SU-DHL-6 (cell line): ENCODE results near the gene HLA-DQB1.
"Not testable (repeated sequence)": the region's sequence is repeated elsewhere in the genome, so short reads cannot be mapped to it uniquely, and the experiment has no call there.

Experiments used
- H2AFZ ChIP-seq: fragments of 200-600 bp; sonication (generic); 2 replicates; pipeline ENCODE4 v1.6.1; 2014; ENCODE audit warnings: low read depth, mild to moderate bottlenecking, moderate library complexity, mixed read lengths, antibody characterized with exemption, low read length; ENCODE audit not compliant: severe bottlenecking
- H3F3A ChIP-seq: fragments of 200-600 bp; shearing (Covaris generic); 2 replicates; pipeline ENCODE4 v1.6.0; 2016; ENCODE audit warnings: antibody characterized with exemption, mild to moderate bottlenecking; ENCODE audit not compliant: insufficient read depth
- H3K27ac ChIP-seq: fragments of 200-600 bp; sonication (generic); 2 replicates; pipeline ENCODE4 v1.5.1; 2016; ENCODE audit warnings: low read depth, mild to moderate bottlenecking, low read length, moderate library complexity, mixed read lengths
- H3K27me3 ChIP-seq: fragments of 200-600 bp; sonication (generic), shearing (Covaris generic); 2 replicates; pipeline ENCODE4 v1.6.0; 2014; ENCODE audit warnings: mild to moderate bottlenecking, low read length
- H3K36me3 ChIP-seq: fragments of 200-600 bp; sonication (generic); 2 replicates; pipeline ENCODE4 v1.6.1; 2014; ENCODE audit warnings: mild to moderate bottlenecking, low read length, mixed read lengths
- H3K4me2 ChIP-seq: fragments of 300-600, 200-600 bp; shearing (Covaris generic), sonication (generic); 2 replicates; pipeline ENCODE4 v1.6.0; 2014; ENCODE audit warnings: low read length, low read depth, mild to moderate bottlenecking; ENCODE audit not compliant: poor library complexity, severe bottlenecking
- H3K4me3 ChIP-seq: fragments of 200-600 bp; sonication (generic); 2 replicates; pipeline ENCODE4 v1.5.1; 2014; ENCODE audit warnings: antibody characterized with exemption, low read length, mild to moderate bottlenecking, mixed read lengths; ENCODE audit not compliant: insufficient read depth, poor library complexity, severe bottlenecking
- H3K79me2 ChIP-seq: fragments of 200-600 bp; sonication (generic); 2 replicates; pipeline ENCODE4 v1.6.1; 2014; ENCODE audit warnings: mild to moderate bottlenecking, low read length, moderate library complexity; ENCODE audit not compliant: insufficient read depth
- H3K9ac ChIP-seq: fragments of 200-600 bp; sonication (generic); 2 replicates; pipeline ENCODE4 v1.7.0; 2014; ENCODE audit warnings: mild to moderate bottlenecking, low read length
- H3K9me2 ChIP-seq: fragments of 200-600 bp; sonication (generic); replicated peaks from 2 replicates; pipeline ENCODE4 v1.6.1; 2014; ENCODE audit warnings: low read length; ENCODE audit not compliant: insufficient read depth
- H3K9me3 ChIP-seq: fragments of 200-600 bp; sonication (generic); 2 replicates; pipeline ENCODE4 v1.6.1; 2014; ENCODE audit warnings: low read length, mixed read lengths; ENCODE audit not compliant: insufficient read depth
- H4K20me1 ChIP-seq: fragments of 200-600 bp; sonication (generic); 2 replicates; pipeline ENCODE4 v1.6.1; 2014; ENCODE audit warnings: low read depth, mild to moderate bottlenecking, antibody characterized with exemption, low read length, moderate library complexity, mixed read lengths
- EZH2phosphoT487 ChIP-seq: fragments of 200-600 bp; sonication (generic), shearing (Covaris generic); conservative IDR thresholded peaks from 2 replicates; pipeline ENCODE4 v1.6.1; 2018; ENCODE audit warnings: mild to moderate bottlenecking, antibody characterized with exemption, low read length, moderate library complexity, mixed read lengths
- TF ChIP-seq, protein P1 (sequence below): fragments of 200-600 bp; sonication (generic); IDR thresholded peaks from one replicate; pipeline ENCODE4 v1.5.1; 2017; ENCODE audit warnings: antibody characterized with exemption, mild to moderate bottlenecking, low read length, moderate library complexity; ENCODE audit not compliant: insufficient read depth, poor library complexity, severe bottlenecking

Gene HLA-DQB1

GRCh38 chr6:32658268-32658897, 8.1 kb downstream of the HLA-DQB1 start:
- no peaks in the 10 kb centered on the region for H3F3A ChIP-seq
- H3K9me3 ChIP-seq, result no peaks in the 10 kb centered on the region
- H3K4me3 ChIP-seq, result no peak overlapping the region
- peak overlapping the region; percentile 6; the same call in 1 of the 2 replicates for H3K9ac ChIP-seq
- 0 out of 2 replicates have a peak, but pooled peaks cover 2% of the 10 kb centered on the region for H3K36me3 ChIP-seq
- no peaks in the 10 kb centered on the region for H4K20me1 ChIP-seq
- peak overlapping the region; percentile 73; the same call in 1 of the 2 replicates for H3K27ac ChIP-seq
- no peak for TF ChIP-seq EZH2phosphoT487
- TF ChIP-seq, protein P1, sequence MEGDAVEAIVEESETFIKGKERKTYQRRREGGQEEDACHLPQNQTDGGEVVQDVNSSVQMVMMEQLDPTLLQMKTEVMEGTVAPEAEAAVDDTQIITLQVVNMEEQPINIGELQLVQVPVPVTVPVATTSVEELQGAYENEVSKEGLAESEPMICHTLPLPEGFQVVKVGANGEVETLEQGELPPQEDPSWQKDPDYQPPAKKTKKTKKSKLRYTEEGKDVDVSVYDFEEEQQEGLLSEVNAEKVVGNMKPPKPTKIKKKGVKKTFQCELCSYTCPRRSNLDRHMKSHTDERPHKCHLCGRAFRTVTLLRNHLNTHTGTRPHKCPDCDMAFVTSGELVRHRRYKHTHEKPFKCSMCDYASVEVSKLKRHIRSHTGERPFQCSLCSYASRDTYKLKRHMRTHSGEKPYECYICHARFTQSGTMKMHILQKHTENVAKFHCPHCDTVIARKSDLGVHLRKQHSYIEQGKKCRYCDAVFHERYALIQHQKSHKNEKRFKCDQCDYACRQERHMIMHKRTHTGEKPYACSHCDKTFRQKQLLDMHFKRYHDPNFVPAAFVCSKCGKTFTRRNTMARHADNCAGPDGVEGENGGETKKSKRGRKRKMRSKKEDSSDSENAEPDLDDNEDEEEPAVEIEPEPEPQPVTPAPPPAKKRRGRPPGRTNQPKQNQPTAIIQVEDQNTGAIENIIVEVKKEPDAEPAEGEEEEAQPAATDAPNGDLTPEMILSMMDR, result no peak
- H3K9me2 ChIP-seq, result no peaks in the 10 kb centered on the region
- H3K4me2 ChIP-seq, result peak overlapping the region; percentile 26
- no peaks in the 10 kb centered on the region for H3K27me3 ChIP-seq
- no peak overlapping the region for H2AFZ ChIP-seq
- no peaks in the 10 kb centered on the region for H3K79me2 ChIP-seq

DNA sequence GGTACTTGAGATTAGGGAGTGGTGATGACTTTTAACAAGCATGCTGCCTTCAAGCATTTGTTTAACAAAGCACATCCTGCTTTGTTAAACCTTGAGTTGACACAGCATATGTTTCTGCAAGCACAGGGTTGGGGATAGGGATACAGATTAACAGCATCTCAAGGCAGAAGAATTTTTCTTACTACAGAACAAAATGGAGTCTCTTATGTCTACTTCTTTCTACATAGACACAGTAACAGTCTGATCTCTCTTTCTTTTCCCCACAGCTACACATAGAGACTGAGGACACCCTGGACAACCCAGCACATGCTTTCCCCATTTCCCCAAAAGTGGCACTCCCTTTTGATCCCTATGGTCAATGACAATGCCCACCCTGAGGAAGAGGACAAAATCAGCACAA, 8.6 kb downstream of the HLA-DQB1 start:
- H3K27me3 ChIP-seq, result not testable (repeated sequence)

GRCh38 chr6:32657329-32657728, 9.1 kb downstream of the HLA-DQB1 start:
- not testable (repeated sequence) for H3K27ac ChIP-seq

More for the DNA sequence above, 8.6 kb downstream of the HLA-DQB1 start:
- not testable (repeated sequence) for H3K27ac ChIP-seq, H3F3A ChIP-seq, H3K9ac ChIP-seq, H4K20me1 ChIP-seq, H3K9me2 ChIP-seq, H3K4me3 ChIP-seq, H3K9me3 ChIP-seq, H3K4me2 ChIP-seq, H3K79me2 ChIP-seq, H2AFZ ChIP-seq, H3K36me3 ChIP-seq

DNA sequence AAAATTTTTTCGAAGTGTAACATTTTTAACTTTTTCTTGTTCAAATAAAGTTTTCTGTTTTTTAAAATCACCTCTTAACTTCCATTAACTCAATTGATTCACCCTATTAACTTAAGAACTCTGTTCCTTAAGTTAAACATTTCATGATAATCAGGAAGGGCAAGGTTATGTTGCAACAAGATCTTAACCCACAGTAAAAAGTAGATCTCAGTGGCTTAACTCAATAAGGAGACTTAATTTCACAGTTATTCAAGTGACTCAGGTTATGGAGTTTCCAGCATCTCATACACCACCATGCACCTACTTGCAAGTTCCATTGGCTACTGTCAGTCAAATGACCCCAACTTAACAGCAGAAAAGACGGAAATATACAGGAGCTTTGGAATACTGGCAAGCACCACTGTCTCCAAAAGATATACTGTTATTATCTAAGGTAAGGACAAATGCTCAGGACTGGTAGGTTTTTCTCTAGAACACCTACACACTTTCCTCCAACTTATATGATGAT, 11.2 kb downstream of the HLA-DQB1 start:
- Histone ChIP-seq H3K27ac (no peak overlapping the region), H3K9me2 (no peaks in the 10 kb centered on the region), H3K4me3 (no peak overlapping the region), H2AFZ (no peak overlapping the region), H4K20me1 (no peaks in the 10 kb centered on the region), H3K27me3 (no peaks in the 10 kb centered on the region), H3K36me3 (0 out of 2 replicates have a peak, but pooled peaks cover 2% of the 10 kb centered on the region), H3F3A (peaks cover 4% of the 10 kb centered on the region; the same call in 1 of the 2 replicates), H3K79me2 (no peaks in the 10 kb centered on the region), H3K9me3 (no peaks in the 10 kb centered on the region), H3K9ac (no peak overlapping the region), H3K4me2 (no peak overlapping the region)
- TF ChIP-seq EZH2phosphoT487, result no peak
- TF ChIP-seq, protein P1, result no peak

More at GRCh38 chr6:32657329-32657728, 9.1 kb downstream of the HLA-DQB1 start:
- not testable (repeated sequence) for H3K79me2 ChIP-seq, H3K4me2 ChIP-seq, H2AFZ ChIP-seq, H3K9me2 ChIP-seq, H3K36me3 ChIP-seq, H3F3A ChIP-seq, H4K20me1 ChIP-seq, H3K9me3 ChIP-seq, H3K4me3 ChIP-seq, H3K9ac ChIP-seq, H3K27me3 ChIP-seq
